Peyer's patch (tissue), 4 donors: ENCODE data around the gene ZEB1. TPM values are rescaled to one million over a fixed set of nuclear protein-coding genes. Genes with fewer than 3 reads are reported as not detected.
A peak's percentile ranks its signal among the peaks of the same experiment; 100 is the strongest.
"Not testable (repeated sequence)": the region's sequence is repeated elsewhere in the genome, so short reads cannot be mapped to it uniquely, and the experiment has no call there.

Experiments used
- DNase-seq, 3 donors: peaks; one replicate each; pipeline ENCODE4 v3.0.0-alpha.2; 2017 to 2019
- H3K27ac ChIP-seq, 4 donors: fragments of 200-600 bp; sonication (generic); one replicate each; pipeline ENCODE4 v1.5.1; 2016 to 2019
- H3K27me3 ChIP-seq, 2 donors: fragments of 200-600 bp; sonication (generic); one replicate each; pipeline ENCODE4 v1.5.1; 2019
- H3K36me3 ChIP-seq, 3 donors: fragments of 200-600 bp; sonication (generic); one replicate each; pipeline ENCODE4 v1.5.1; 2016 to 2019
- H3K4me1 ChIP-seq, 4 donors: fragments of 200-600 bp; sonication (generic); one replicate each; pipeline ENCODE4 v1.5.1; 2016 to 2019
- H3K4me3 ChIP-seq, 4 donors: fragments of 200-600 bp; sonication (generic); 1 replicate in 3 of 4; 2 replicates in 1 of 4; pipeline ENCODE4 v1.5.1; 2016 to 2019; ENCODE audit warnings: mild to moderate bottlenecking in 1 of 4
- H3K9me3 ChIP-seq, 4 donors: fragments of 200-600 bp; sonication (generic); one replicate each; pipeline ENCODE4 v1.5.1; 2016 to 2019; ENCODE audit warnings: mild to moderate bottlenecking in 1 of 4
- POLR2A ChIP-seq, 2 donors: fragments of 450-650 bp; IDR thresholded peaks; one replicate each; pipeline ENCODE4 v1.5.1; 2017; ENCODE audit warnings: antibody characterized with exemption in 2 of 2, mild to moderate bottlenecking in 2 of 2, moderate library complexity in 2 of 2
- total RNA-seq, 4 donors: library from RNA; depleted of rRNA; stranded (reverse); fragments of >200 nt; gene quantifications; one replicate each; pipeline ENCODE4 v1.1.0, GENCODE V29; 2016
- TF ChIP-seq, protein P1 (sequence below), 6 experiments: fragments of 450-650 bp in 4 of 6; fragments of 200-600 bp in 2 of 6; sonication (generic) in 1 of 6; IDR thresholded peaks; one replicate each; pipeline ENCODE4 v1.5.1; 2017 to 2019; ENCODE audit warnings: antibody characterized with exemption in 6 of 6, mild to moderate bottlenecking in 3 of 6, moderate library complexity in 1 of 6

The ZEB1 gene
- total RNA-seq, 4 donors from 2014 or later: 6.1 to 75.9 (median 16.8) TPM

GRCh38 chr10:31362023-31362641 is 43.1 kb downstream of the ZEB1 start:
- DNase-seq: peak in 1 of 3 donors; percentile 41
- TF ChIP-seq, protein P1, sequence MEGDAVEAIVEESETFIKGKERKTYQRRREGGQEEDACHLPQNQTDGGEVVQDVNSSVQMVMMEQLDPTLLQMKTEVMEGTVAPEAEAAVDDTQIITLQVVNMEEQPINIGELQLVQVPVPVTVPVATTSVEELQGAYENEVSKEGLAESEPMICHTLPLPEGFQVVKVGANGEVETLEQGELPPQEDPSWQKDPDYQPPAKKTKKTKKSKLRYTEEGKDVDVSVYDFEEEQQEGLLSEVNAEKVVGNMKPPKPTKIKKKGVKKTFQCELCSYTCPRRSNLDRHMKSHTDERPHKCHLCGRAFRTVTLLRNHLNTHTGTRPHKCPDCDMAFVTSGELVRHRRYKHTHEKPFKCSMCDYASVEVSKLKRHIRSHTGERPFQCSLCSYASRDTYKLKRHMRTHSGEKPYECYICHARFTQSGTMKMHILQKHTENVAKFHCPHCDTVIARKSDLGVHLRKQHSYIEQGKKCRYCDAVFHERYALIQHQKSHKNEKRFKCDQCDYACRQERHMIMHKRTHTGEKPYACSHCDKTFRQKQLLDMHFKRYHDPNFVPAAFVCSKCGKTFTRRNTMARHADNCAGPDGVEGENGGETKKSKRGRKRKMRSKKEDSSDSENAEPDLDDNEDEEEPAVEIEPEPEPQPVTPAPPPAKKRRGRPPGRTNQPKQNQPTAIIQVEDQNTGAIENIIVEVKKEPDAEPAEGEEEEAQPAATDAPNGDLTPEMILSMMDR (IDR thresholded peaks at IDR 0.05): no peak
- no peak for TF ChIP-seq POLR2A (IDR thresholded peaks at IDR 0.05)
- Histone ChIP-seq H3K27ac (no peak overlapping the region), H3K36me3 (no peaks in the 10 kb centered on the region), H3K4me1 (peaks cover 0 to 11% (median 0%) of the 10 kb centered on the region in 4 donors), H3K27me3 (no peaks in the 10 kb centered on the region), H3K9me3 (no peaks in the 10 kb centered on the region), H3K4me3 (no peak overlapping the region)

- not testable (repeated sequence) for H3K4me3 ChIP-seq, H3K27me3 ChIP-seq, H3K27ac ChIP-seq, DNase-seq, H3K36me3 ChIP-seq, H3K4me1 ChIP-seq, H3K9me3 ChIP-seq
Observed at GRCh38 chr10:31363696-31364095, 44.7 kb downstream of the ZEB1 start.

DNA sequence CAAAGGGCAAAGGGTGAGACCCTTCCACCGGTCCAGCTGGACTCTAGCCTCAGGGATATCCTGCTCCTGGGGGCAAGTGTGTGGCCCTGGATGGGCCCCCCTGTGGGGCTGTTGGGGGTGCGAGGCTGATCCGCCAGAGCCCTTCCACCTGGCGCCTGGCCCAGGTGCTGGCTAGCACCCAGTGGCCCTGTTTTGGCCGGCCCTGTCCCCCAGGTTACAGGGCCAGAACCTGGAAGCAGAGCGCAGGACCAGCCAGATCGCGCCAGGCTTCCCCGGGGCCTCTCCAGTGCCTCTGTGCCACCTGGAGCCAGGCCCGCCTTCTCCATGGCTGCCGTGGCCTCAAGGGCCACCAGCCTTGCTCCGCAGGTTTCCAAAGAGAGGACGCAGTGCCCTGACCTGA is 45.2 kb downstream of the ZEB1 start:
- not testable (repeated sequence) for H3K4me3 ChIP-seq, H3K27me3 ChIP-seq, H3K9me3 ChIP-seq, H3K36me3 ChIP-seq, H3K27ac ChIP-seq, H3K4me1 ChIP-seq
- DNase-seq: peak in 1 of 3 donors; percentile 37

DNA sequence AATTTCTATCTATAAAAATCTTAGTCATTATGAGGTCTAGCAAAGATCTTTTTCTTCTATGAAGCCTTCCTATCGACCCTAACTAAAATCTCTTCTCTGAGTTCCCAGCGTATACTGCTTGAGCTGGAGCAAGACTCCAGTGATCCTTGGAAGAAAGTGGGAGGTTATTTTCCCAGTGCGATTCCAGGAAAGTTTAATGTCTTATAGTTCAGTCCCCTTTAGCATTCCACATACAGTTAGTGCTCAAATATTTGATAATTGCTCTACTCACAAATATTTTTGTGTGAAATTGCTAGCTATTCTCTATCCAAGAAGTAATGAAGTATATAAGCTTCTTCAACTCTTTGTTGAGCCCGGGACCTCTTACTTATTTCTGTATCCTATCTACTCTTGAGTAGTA is 47.7 kb downstream of the ZEB1 start:
- H3K4me1 ChIP-seq: no peaks in the 10 kb centered on the region
- no peak overlapping the region for H3K27ac ChIP-seq
- TF ChIP-seq, protein P1 (IDR thresholded peaks at IDR 0.05): no peak
- no peak for TF ChIP-seq POLR2A (IDR thresholded peaks at IDR 0.05)
- H3K9me3 ChIP-seq: no peaks in the 10 kb centered on the region
- no peaks in the 10 kb centered on the region for H3K36me3 ChIP-seq
- DNase-seq: no peak
- H3K27me3 ChIP-seq: no peaks in the 10 kb centered on the region
- no peak overlapping the region for H3K4me3 ChIP-seq

DNA sequence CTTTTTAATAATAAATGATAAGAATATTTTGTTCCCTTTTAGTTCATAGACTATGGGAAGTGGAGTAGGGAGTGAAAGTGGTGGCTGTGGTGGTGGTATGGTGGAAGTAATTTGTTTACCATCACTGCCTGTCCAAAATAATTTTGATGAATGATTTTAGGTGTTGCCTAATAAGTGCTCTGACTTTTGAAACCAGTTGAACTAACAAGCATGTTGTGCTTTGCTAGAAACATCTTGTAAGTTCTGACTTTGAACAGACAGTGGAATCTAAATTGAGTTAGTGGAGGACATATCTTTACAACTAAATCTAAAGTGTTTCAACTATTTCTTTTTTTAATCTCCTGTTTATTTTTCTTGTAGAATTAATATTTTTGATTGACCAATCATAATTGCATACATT is 49.7 kb downstream of the ZEB1 start:
- no peaks in the 10 kb centered on the region for H3K4me1 ChIP-seq
- TF ChIP-seq, protein P1 (IDR thresholded peaks at IDR 0.05): no peak
- no peak for TF ChIP-seq POLR2A (IDR thresholded peaks at IDR 0.05)
- H3K9me3 ChIP-seq: no peaks in the 10 kb centered on the region
- no peak overlapping the region for H3K4me3 ChIP-seq
- no peak for DNase-seq
- H3K36me3 ChIP-seq: no peaks in the 10 kb centered on the region
- no peaks in the 10 kb centered on the region for H3K27me3 ChIP-seq
- H3K27ac ChIP-seq: no peak overlapping the region

DNA sequence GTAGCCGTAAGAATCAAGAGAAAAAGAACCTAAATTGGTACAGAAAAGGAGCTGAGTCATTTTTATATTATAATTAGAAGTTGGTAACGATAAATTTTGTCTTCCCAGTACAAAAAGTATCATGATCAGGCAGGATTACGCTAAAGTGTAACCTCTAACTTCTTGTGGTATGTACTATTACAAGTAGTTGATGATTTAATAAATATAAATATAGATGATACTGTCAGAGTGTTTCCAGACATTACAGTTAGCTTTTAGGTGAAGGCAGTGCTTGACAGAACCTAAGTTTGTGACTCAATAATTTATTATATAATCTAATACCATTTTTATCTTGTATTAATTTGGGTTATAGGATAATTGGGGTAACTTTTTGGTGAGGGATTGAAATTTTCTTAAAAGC is 53.4 kb downstream of the ZEB1 start:
- Histone ChIP-seq H3K9me3 (no peaks in the 10 kb centered on the region), H3K4me1 (no peaks in the 10 kb centered on the region), H3K27ac (no peak overlapping the region), H3K36me3 (no peaks in the 10 kb centered on the region), H3K4me3 (no peak overlapping the region), H3K27me3 (no peaks in the 10 kb centered on the region)
- DNase-seq: no peak
- TF ChIP-seq, protein P1 (IDR thresholded peaks at IDR 0.05): no peak
- TF ChIP-seq POLR2A (IDR thresholded peaks at IDR 0.05): no peak

DNA sequence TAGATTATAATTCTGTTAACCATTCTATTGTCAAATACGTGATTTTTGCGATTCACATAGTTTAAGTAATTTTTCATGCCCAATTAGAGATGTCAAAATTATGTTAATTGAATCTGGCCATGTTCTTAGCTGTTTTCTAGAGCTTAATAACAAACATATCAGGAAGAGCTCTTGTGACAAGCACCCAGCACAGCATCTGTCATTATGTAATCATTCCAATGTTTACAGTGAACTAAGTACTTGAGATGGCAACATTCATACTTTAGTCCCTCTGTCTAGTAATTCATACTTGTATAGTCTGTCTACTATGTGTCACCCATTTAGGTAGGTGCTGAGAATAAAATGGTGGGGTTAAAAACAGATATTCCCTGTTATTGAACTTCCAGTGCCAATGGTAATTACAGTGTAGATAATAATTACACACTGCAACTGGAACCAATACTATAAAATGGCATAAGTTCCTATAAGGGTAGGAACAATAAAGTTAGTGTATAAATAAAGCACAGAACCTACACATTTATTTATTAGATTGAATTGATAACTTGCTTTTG is 55.2 kb downstream of the ZEB1 start:
- no peaks in the 10 kb centered on the region for H3K36me3 ChIP-seq
- no peak for DNase-seq
- no peak overlapping the region for H3K4me3 ChIP-seq
- H3K27ac ChIP-seq: no peak overlapping the region
- no peaks in the 10 kb centered on the region for H3K4me1 ChIP-seq
- TF ChIP-seq POLR2A (IDR thresholded peaks at IDR 0.05): no peak
- TF ChIP-seq, protein P1 (IDR thresholded peaks at IDR 0.05): no peak
- H3K27me3 ChIP-seq: no peaks in the 10 kb centered on the region
- H3K9me3 ChIP-seq: no peaks in the 10 kb centered on the region
